ENCODE measurements around the gene ZNF239. TPM values are rescaled to one million over a fixed set of nuclear protein-coding genes. Genes with fewer than 3 reads are reported as not detected.
"Not testable (repeated sequence)": the region's sequence is repeated elsewhere in the genome, so short reads cannot be mapped to it uniquely, and the experiment has no call there.

ZNF239 gene
- total RNA-seq, 2 experiments from 2014 or later, result 1.5 to 1.7 TPM

GRCh38 chr10:43594944-43595589 is 20.7 kb upstream of the ZNF239 start:
- peak overlapping the region; percentile 61 for H3K27ac Mint-ChIP-seq
- peak overlapping the region; percentile 69 for H3K4me3 Mint-ChIP-seq

GRCh38 chr10:43591303-43591904 is 17.0 kb upstream of the ZNF239 start:
- Mint-ChIP-seq H3K9me3 (peaks cover 10% of the 10 kb centered on the region), H3K4me3 (no peak overlapping the region), H3K4me1 (peaks cover 19% of the 10 kb centered on the region), H3K36me3 (peaks cover 9% of the 10 kb centered on the region), H3K27me3 (no peaks in the 10 kb centered on the region), H3K27ac (no peak overlapping the region)
- DNase-seq, result no peak

More at GRCh38 chr10:43594944-43595589, 20.7 kb upstream of the ZNF239 start:
- Mint-ChIP-seq H3K36me3 (peaks cover 13% of the 10 kb centered on the region), H3K9me3 (peaks cover 16% of the 10 kb centered on the region), H3K27me3 (no peaks in the 10 kb centered on the region), H3K4me1 (peaks cover 23% of the 10 kb centered on the region)
- peak; percentile 44 for DNase-seq

- not testable (repeated sequence) for DNase-seq, H3K36me3 Mint-ChIP-seq, H3K27ac Mint-ChIP-seq, H3K4me1 Mint-ChIP-seq, H3K27me3 Mint-ChIP-seq, H3K9me3 Mint-ChIP-seq, H3K4me3 Mint-ChIP-seq
Measured at GRCh38 chr10:43586730-43587115, 12.3 kb upstream of the ZNF239 start.

- Mint-ChIP-seq H3K4me1 (peaks cover 7% of the 10 kb centered on the region), H3K27ac (no peak overlapping the region), H3K9me3 (peaks cover 6% of the 10 kb centered on the region), H3K36me3 (peaks cover 2% of the 10 kb centered on the region), H3K4me3 (no peak overlapping the region), H3K27me3 (no peaks in the 10 kb centered on the region)
- no peak for DNase-seq
Measured at GRCh38 chr10:43585981-43586729, 11.7 kb upstream of the ZNF239 start.

- no peaks in the 10 kb centered on the region for H3K27me3 Mint-ChIP-seq
- peaks cover 2% of the 10 kb centered on the region for H3K36me3 Mint-ChIP-seq
- no peak overlapping the region for H3K4me3 Mint-ChIP-seq
- peaks cover 7% of the 10 kb centered on the region for H3K4me1 Mint-ChIP-seq
- H3K9me3 Mint-ChIP-seq, result peaks cover 2% of the 10 kb centered on the region
- DNase-seq, result no peak
- no peak overlapping the region for H3K27ac Mint-ChIP-seq
Measured at GRCh38 chr10:43585046-43585445, 10.6 kb upstream of the ZNF239 start.

- peaks cover 2% of the 10 kb centered on the region for H3K9me3 Mint-ChIP-seq
- DNase-seq, result no peak
- peaks cover 7% of the 10 kb centered on the region for H3K4me1 Mint-ChIP-seq
- H3K27me3 Mint-ChIP-seq, result no peaks in the 10 kb centered on the region
- no peak overlapping the region for H3K27ac Mint-ChIP-seq
- H3K4me3 Mint-ChIP-seq, result no peak overlapping the region
- peaks cover 2% of the 10 kb centered on the region for H3K36me3 Mint-ChIP-seq
Measured at GRCh38 chr10:43584051-43584450, 9.6 kb upstream of the ZNF239 start.

GRCh38 chr10:43576580-43576979 is 2.2 kb upstream of the ZNF239 start:
- Mint-ChIP-seq H3K27me3 (no peaks in the 10 kb centered on the region), H3K27ac (no peak overlapping the region), H3K4me3 (no peak overlapping the region), H3K36me3 (peaks cover 41% of the 10 kb centered on the region), H3K4me1 (peaks cover 19% of the 10 kb centered on the region), H3K9me3 (peaks cover 39% of the 10 kb centered on the region)
- no peak for DNase-seq

GRCh38 chr10:43576062-43576461 is 1.6 kb upstream of the ZNF239 start:
- H3K27ac Mint-ChIP-seq, result no peak overlapping the region
- H3K27me3 Mint-ChIP-seq, result no peaks in the 10 kb centered on the region
- peaks cover 44% of the 10 kb centered on the region for H3K36me3 Mint-ChIP-seq
- H3K4me1 Mint-ChIP-seq, result peaks cover 23% of the 10 kb centered on the region
- H3K4me3 Mint-ChIP-seq, result peak overlapping the region; percentile 7
- DNase-seq, result no peak
- peaks cover 37% of the 10 kb centered on the region for H3K9me3 Mint-ChIP-seq

GRCh38 chr10:43574906-43575305 is 490 bp upstream of the ZNF239 start:
- peaks cover 27% of the 10 kb centered on the region for H3K4me1 Mint-ChIP-seq
- H3K9me3 Mint-ChIP-seq, result peaks cover 41% of the 10 kb centered on the region
- peak overlapping the region; percentile 85 for H3K27ac Mint-ChIP-seq
- peaks cover 52% of the 10 kb centered on the region for H3K36me3 Mint-ChIP-seq
- H3K27me3 Mint-ChIP-seq, result no peaks in the 10 kb centered on the region
- peak overlapping the region; percentile 71 for H3K4me3 Mint-ChIP-seq
- no peak for DNase-seq

GRCh38 chr10:43573250-43574000 is 991 bp downstream of the ZNF239 start:
- peaks cover 52% of the 10 kb centered on the region for H3K36me3 Mint-ChIP-seq
- H3K4me1 Mint-ChIP-seq, result peaks cover 27% of the 10 kb centered on the region
- peak overlapping the region; percentile 63 for H3K4me3 Mint-ChIP-seq
- H3K27me3 Mint-ChIP-seq, result no peaks in the 10 kb centered on the region
- peak overlapping the region; percentile 52 for H3K27ac Mint-ChIP-seq
- H3K9me3 Mint-ChIP-seq, result peaks cover 39% of the 10 kb centered on the region
- no peak for DNase-seq

- Mint-ChIP-seq H3K4me1 (peaks cover 24% of the 10 kb centered on the region), H3K27me3 (no peaks in the 10 kb centered on the region), H3K27ac (no peak overlapping the region), H3K4me3 (no peak overlapping the region), H3K36me3 (peaks cover 61% of the 10 kb centered on the region), H3K9me3 (peaks cover 30% of the 10 kb centered on the region)
- no peak for DNase-seq
Measured at GRCh38 chr10:43570971-43571370, 3.4 kb downstream of the ZNF239 start.

- Mint-ChIP-seq H3K27me3 (no peaks in the 10 kb centered on the region), H3K4me1 (peaks cover 18% of the 10 kb centered on the region), H3K27ac (no peak overlapping the region), H3K36me3 (peaks cover 60% of the 10 kb centered on the region), H3K4me3 (no peak overlapping the region), H3K9me3 (peaks cover 19% of the 10 kb centered on the region)
- no peak for DNase-seq
Measured at GRCh38 chr10:43569681-43570080, 4.7 kb downstream of the ZNF239 start.

GRCh38 chr10:43557214-43557613 is 17.2 kb downstream of the ZNF239 start:
- Mint-ChIP-seq H3K36me3 (peaks cover 82% of the 10 kb centered on the region), H3K9me3 (peaks cover 65% of the 10 kb centered on the region), H3K4me3 (no peak overlapping the region)

GRCh38 chr10:43543746-43544145 is 30.7 kb downstream of the ZNF239 start:
- DNase-seq, H3K27me3 Mint-ChIP-seq, H3K36me3 Mint-ChIP-seq, H3K4me1 Mint-ChIP-seq, H3K4me3 Mint-ChIP-seq, H3K27ac Mint-ChIP-seq: not testable (repeated sequence)
- peaks cover 15% of the 10 kb centered on the region for H3K9me3 Mint-ChIP-seq

More at GRCh38 chr10:43557214-43557613, 17.2 kb downstream of the ZNF239 start:
- no peak overlapping the region for H3K27ac Mint-ChIP-seq
- no peaks in the 10 kb centered on the region for H3K27me3 Mint-ChIP-seq
- no peaks in the 10 kb centered on the region for H3K4me1 Mint-ChIP-seq
- DNase-seq, result no peak
